GM23338 (cell line): ENCODE results near the gene KIF27.

Experiments used
- CREB1 ChIP-seq: fragments of 250-450 bp; sonication (Bioruptor Pico); IDR thresholded peaks from 2 replicates; pipeline ENCODE4 v1.5.0; 2020; ENCODE audit warnings: low read depth, mild to moderate bottlenecking, moderate library complexity
- CTCF ChIP-seq, 2 experiments: fragments of 200-600 bp in 1 of 2; sonication (generic) in 1 of 2; conservative IDR thresholded peaks; 2 replicates each; pipeline versions ENCODE4 v1.5.1 to v1.6.1; 2016 to 2017; ENCODE audit warnings: antibody characterized with exemption in 2 of 2, low read depth in 2 of 2, mild to moderate bottlenecking in 2 of 2, moderate library complexity in 1 of 2

- peak; percentile 34 to 55; a peak in 3 of 4 replicates for TF ChIP-seq CTCF (conservative IDR thresholded peaks at IDR 0.05; ENCODE audit: low read depth in 2 of 2)
- TF ChIP-seq CREB1, result no peak
Observed at GRCh38 chr9:83920469-83920926, 734 bp downstream of the KIF27 start.
